ENCODE data around the gene DGKQ. TPM values are rescaled to one million over a fixed set of nuclear protein-coding genes. Genes with fewer than 3 reads are reported as not detected.
A peak's percentile ranks its signal among the peaks of the same experiment; 100 is the strongest.

The DGKQ gene
- total RNA-seq, 1 donor from 2014 or later: 5.1 TPM

GRCh38 chr4:986879-987623, 13.7 kb upstream of the DGKQ start, which contains the start of gene IDUA:
TSS of gene IDUA (plus strand) at chr4:987044. CDS start at chr4:987085, 41 bp downstream.
- DNase-seq (ENCODE audit: low spot score): peak; percentile 77
- Histone ChIP-seq H3K79me2 (ENCODE audit: low read depth) (no peaks in the 10 kb centered on the region), H4K20me1 (ENCODE audit: low read depth) (no peaks in the 10 kb centered on the region), H2AFZ (replicated peaks) (peak within 1 kb of the TSS; percentile 75), H3K36me3 (no peaks in the 10 kb centered on the region), H3K27ac (no peak within 1 kb of the TSS), H3K9ac (no peak within 1 kb of the TSS), H3F3A (ENCODE audit: low read depth) (peaks cover 14% of the 10 kb centered on the region), H3K27me3 (peaks cover 41% of the 10 kb centered on the region), H3K4me2 (peak within 1 kb of the TSS; percentile 80), H3K4me3 (peak within 1 kb of the TSS; percentile 53), H3K9me3 (ENCODE audit: low read depth) (no peaks in the 10 kb centered on the region), H3K4me1 (peaks cover 14% of the 10 kb centered on the region)
- TF ChIP-seq CTCF (IDR thresholded peaks at IDR 0.05) (peak; percentile 50), EZH2 (IDR thresholded peaks at IDR 0.05) (no peak)
- peaks cover 14% of the 10 kb centered on the region for H3K27me3 Mint-ChIP-seq (ENCODE audit: insufficient read depth, low read depth)
- H3K4me1 Mint-ChIP-seq: peaks cover 12% of the 10 kb centered on the region
- H3K4me3 Mint-ChIP-seq: peak within 1 kb of the TSS; percentile 89
- no peaks in the 10 kb centered on the region for H3K36me3 Mint-ChIP-seq
- H3K27ac Mint-ChIP-seq: peak within 1 kb of the TSS; percentile 96
- H3K9me3 Mint-ChIP-seq: no peaks in the 10 kb centered on the region

GRCh38 chr4:986428-986878, 13.1 kb upstream of the DGKQ start:
- Histone ChIP-seq H3F3A (ENCODE audit: low read depth) (peaks cover 14% of the 10 kb centered on the region), H3K4me3 (peak overlapping the region; percentile 53), H3K9ac (no peak overlapping the region), H3K27me3 (peaks cover 41% of the 10 kb centered on the region), H2AFZ (replicated peaks) (peak overlapping the region; percentile 75), H3K79me2 (ENCODE audit: low read depth) (no peaks in the 10 kb centered on the region), H3K4me1 (peaks cover 14% of the 10 kb centered on the region), H3K36me3 (no peaks in the 10 kb centered on the region), H3K9me3 (ENCODE audit: low read depth) (no peaks in the 10 kb centered on the region), H4K20me1 (ENCODE audit: low read depth) (no peaks in the 10 kb centered on the region), H3K4me2 (peak overlapping the region; percentile 80), H3K27ac (no peak overlapping the region)
- H3K27ac Mint-ChIP-seq: peak overlapping the region; percentile 96
- TF ChIP-seq EZH2 (IDR thresholded peaks at IDR 0.05) (no peak), CTCF (IDR thresholded peaks at IDR 0.05) (no peak), EZH2phosphoT487 (IDR thresholded peaks at IDR 0.05) (no peak)
- no peaks in the 10 kb centered on the region for H3K9me3 Mint-ChIP-seq
- H3K27me3 Mint-ChIP-seq (ENCODE audit: insufficient read depth, low read depth): peaks cover 14% of the 10 kb centered on the region
- no peaks in the 10 kb centered on the region for H3K36me3 Mint-ChIP-seq
- H3K4me1 Mint-ChIP-seq: peaks cover 12% of the 10 kb centered on the region
- H3K4me3 Mint-ChIP-seq: peak overlapping the region; percentile 89
- no peak for DNase-seq (ENCODE audit: low spot score)

GRCh38 chr4:985123-985830, 11.9 kb upstream of the DGKQ start:
- Histone ChIP-seq H3K27me3 (peaks cover 41% of the 10 kb centered on the region), H3F3A (ENCODE audit: low read depth) (peaks cover 14% of the 10 kb centered on the region), H3K9me3 (ENCODE audit: low read depth) (no peaks in the 10 kb centered on the region), H3K79me2 (ENCODE audit: low read depth) (no peaks in the 10 kb centered on the region), H3K4me3 (peak overlapping the region; percentile 17), H2AFZ (replicated peaks) (peak overlapping the region; percentile 70), H3K4me1 (peaks cover 14% of the 10 kb centered on the region), H3K27ac (no peak overlapping the region), H3K36me3 (no peaks in the 10 kb centered on the region), H3K4me2 (peak overlapping the region; percentile 67), H3K9ac (no peak overlapping the region), H4K20me1 (ENCODE audit: low read depth) (no peaks in the 10 kb centered on the region)
- peaks cover 12% of the 10 kb centered on the region for H3K4me1 Mint-ChIP-seq
- H3K36me3 Mint-ChIP-seq: no peaks in the 10 kb centered on the region
- no peaks in the 10 kb centered on the region for H3K9me3 Mint-ChIP-seq
- peaks cover 14% of the 10 kb centered on the region for H3K27me3 Mint-ChIP-seq (ENCODE audit: insufficient read depth, low read depth)
- TF ChIP-seq CTCF (IDR thresholded peaks at IDR 0.05): no peak
- TF ChIP-seq EZH2 (IDR thresholded peaks at IDR 0.05): no peak
- no peak for TF ChIP-seq EZH2phosphoT487 (IDR thresholded peaks at IDR 0.05)
- H3K27ac Mint-ChIP-seq: no peak overlapping the region
- H3K4me3 Mint-ChIP-seq: peak overlapping the region; percentile 9
- DNase-seq (ENCODE audit: low spot score): peak; percentile 82
